ENCODE results near the gene MCF2L2. TPM values are rescaled to one million over a fixed set of nuclear protein-coding genes. Genes with fewer than 3 reads are reported as not detected.

The MCF2L2 gene
- total and polyA plus RNA-seq, 9 of the 15 experiments (the other 6 are each of a cell fraction or from before 2014, with no cell fraction given) = 0.56 to 4.2 (median 3.0) TPM

DNA sequence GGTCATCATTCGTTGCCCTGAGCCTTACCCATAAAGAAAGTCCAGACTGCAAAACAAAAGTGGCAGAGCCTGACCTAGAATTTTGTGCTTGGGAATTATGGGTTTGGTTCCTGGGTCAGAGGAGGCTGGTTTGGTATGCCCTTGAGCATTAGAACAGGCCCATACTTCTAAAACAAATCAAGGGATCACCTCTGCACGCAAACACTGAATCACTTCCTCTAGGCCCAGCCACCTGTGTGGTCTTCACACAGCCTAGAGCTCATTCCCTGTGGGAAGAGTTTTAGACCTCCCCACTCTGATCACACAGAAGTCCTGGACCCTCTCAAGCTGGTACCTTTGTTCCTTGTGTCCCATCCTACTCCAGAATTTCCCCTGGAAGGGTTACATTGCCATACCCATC, 116.0 kb downstream of the MCF2L2 start:
- H3K9me3 ChIP-seq (replicated peaks; ENCODE audit: control insufficient read depth, insufficient read depth, low read depth, low read length) = no peaks in the 10 kb centered on the region
- FAIRE-seq (no peak), DNase-seq (ENCODE audit: extremely low read depth in 1 of 4, low spot score in 3 of 4) (no peak), ATAC-seq (no peak)
- ChIA-PET CTCF (ENCODE audit: low intra/inter-chr PET ratio) (no interaction called here), POLR2A (interaction anchor here (1.9 kb wide), 1 partner anchor 8 kb away, joined by 4 read pairs; no protein-coding TSS in a partner anchor)
- no peaks in the 10 kb centered on the region for H4K20me1 ChIP-seq (replicated peaks; ENCODE audit: control insufficient read depth, insufficient read depth, low read length)
- no peaks in the 10 kb centered on the region for H3K9me1 ChIP-seq (ENCODE audit: control insufficient read depth, insufficient read depth, low read length)
- H3K4me2 ChIP-seq (ENCODE audit: insufficient read depth, low read length) = no peak overlapping the region
- H3K27ac ChIP-seq (ENCODE audit: extremely low read depth, low read depth, low read length) = no peak overlapping the region
- no peaks in the 10 kb centered on the region for H3K36me3 ChIP-seq (ENCODE audit: control insufficient read depth, insufficient read depth, low read length)
- no peak overlapping the region for H3K9ac ChIP-seq (ENCODE audit: insufficient read depth in 1 of 2, low read depth in 2 of 2, low read length in 2 of 2)
- intact Hi-C loops (cut with micrococcal nuclease) (no loop called here), in situ Hi-C loops (cut with MboI) (no loop called here)
- BruUV-seq (replicated peaks) = no TSS peak
- 44% methylated on average over 2 of the region's 2 CpGs for WGBS (ENCODE audit: insufficient coverage, low coverage, missing lambda C conversion rate)
- H3K79me2 ChIP-seq (ENCODE audit: control insufficient read depth, insufficient read depth, low read length) = no peaks in the 10 kb centered on the region
- peaks cover 2 to 3% of the 10 kb centered on the region in 2 experiments; a peak in 3 of 5 replicates for H3K4me1 ChIP-seq (replicated peaks in 1 of 2; ENCODE audit: control insufficient read depth in 2 of 2, insufficient read depth in 2 of 2, low read length in 2 of 2)
- H3K4me3 ChIP-seq = no peak overlapping the region
- TF ChIP-seq ZFP36 (IDR thresholded peaks at IDR 0.05; ENCODE audit: low read depth, low read length, partially characterized antibody) (no peak), DLX4 (CRISPR knock-in tag; IDR thresholded peaks at IDR 0.05) (no peak), ZNF431 (CRISPR knock-in tag; IDR thresholded peaks at IDR 0.05) (no peak), SIN3B (IDR thresholded peaks at IDR 0.05; ENCODE audit: low read depth) (no peak), ZSCAN32 (CRISPR knock-in tag; IDR thresholded peaks at IDR 0.05) (no peak), CSDE1 (IDR thresholded peaks at IDR 0.05) (no peak), YY1 (IDR thresholded peaks at IDR 0.05; ENCODE audit: borderline replicate concordance in 1 of 3, control insufficient read depth in 1 of 3, extremely low read depth in 1 of 3, insufficient read depth in 3 of 3, insufficient read length in 1 of 3, insufficient replicate concordance in 2 of 3, low read depth in 1 of 3, low read length in 2 of 3) (no peak), ZNF165 (CRISPR knock-in tag; IDR thresholded peaks at IDR 0.05; ENCODE audit: borderline replicate concordance) (no peak), TBL1XR1 (IDR thresholded peaks at IDR 0.05; ENCODE audit: low read length in 2 of 2) (no peak), ZNF133 (CRISPR knock-in tag; IDR thresholded peaks at IDR 0.05) (no peak), C11orf30 (IDR thresholded peaks at IDR 0.05; ENCODE audit: low read depth) (no peak), TCF3 (CRISPR knock-in tag; IDR thresholded peaks at IDR 0.05) (no peak), CBX2 (IDR thresholded peaks at IDR 0.05; ENCODE audit: insufficient read depth, low read length, poor library complexity, severe bottlenecking) (no peak), FOXM1 (IDR thresholded peaks at IDR 0.05; ENCODE audit: low read depth) (no peak), FOXM1 (CRISPR knock-in tag; IDR thresholded peaks at IDR 0.05; ENCODE audit: low read depth) (no peak), U2AF1 (optimal IDR thresholded peaks at IDR 0.05; ENCODE audit: low read depth, low read length) (no peak), GABPB1 (CRISPR knock-in tag; IDR thresholded peaks at IDR 0.05) (no peak), BMI1 (IDR thresholded peaks at IDR 0.05; ENCODE audit: low read length) (no peak)
- TF ChIP-seq, protein P1, sequence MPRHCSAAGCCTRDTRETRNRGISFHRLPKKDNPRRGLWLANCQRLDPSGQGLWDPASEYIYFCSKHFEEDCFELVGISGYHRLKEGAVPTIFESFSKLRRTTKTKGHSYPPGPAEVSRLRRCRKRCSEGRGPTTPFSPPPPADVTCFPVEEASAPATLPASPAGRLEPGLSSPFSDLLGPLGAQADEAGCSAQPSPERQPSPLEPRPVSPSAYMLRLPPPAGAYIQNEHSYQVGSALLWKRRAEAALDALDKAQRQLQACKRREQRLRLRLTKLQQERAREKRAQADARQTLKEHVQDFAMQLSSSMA (CRISPR knock-in tag; IDR thresholded peaks at IDR 0.05) = no peak
- H2AFZ ChIP-seq (ENCODE audit: low read depth, low read length) = no peak overlapping the region
- H3K27me3 ChIP-seq (ENCODE audit: control insufficient read depth in 2 of 2, insufficient read depth in 2 of 2, low read length in 2 of 2) = no peaks in the 10 kb centered on the region
